ENCODE results near the gene KCTD11.

Gene KCTD11

GRCh38 chr17:7352503-7352889, 534 bp downstream of the KCTD11 start:
- DNase-seq (ENCODE audit: low spot score) = no peak
- no peak for TF ChIP-seq CTCF (IDR thresholded peaks at IDR 0.05; ENCODE audit: extremely low read depth, missing control alignments)

GRCh38 chr17:7352910-7353635, 1.1 kb downstream of the KCTD11 start:
- no peak for TF ChIP-seq CTCF (IDR thresholded peaks at IDR 0.05; ENCODE audit: extremely low read depth, missing control alignments)
- DNase-seq (ENCODE audit: low spot score) = no peak

- TF ChIP-seq CTCF (IDR thresholded peaks at IDR 0.05; ENCODE audit: extremely low read depth, missing control alignments) = no peak
- DNase-seq (ENCODE audit: low spot score) = peak; percentile 42
Measured at GRCh38 chr17:7354262-7354843, 2.4 kb downstream of the KCTD11 start.

- DNase-seq (ENCODE audit: low spot score) = no peak
- TF ChIP-seq CTCF (IDR thresholded peaks at IDR 0.05; ENCODE audit: extremely low read depth, missing control alignments) = no peak
Measured at GRCh38 chr17:7355053-7355452, 3.1 kb downstream of the KCTD11 start, which contains the start of gene TMEM95. Gene TMEM95, plus strand, starts transcription at chr17:7355156. Its CDS starts 49 bp downstream, at chr17:7355205.

GRCh38 chr17:7355573-7355972, 3.6 kb downstream of the KCTD11 start:
- no peak for DNase-seq (ENCODE audit: low spot score)
- no peak for TF ChIP-seq CTCF (IDR thresholded peaks at IDR 0.05; ENCODE audit: extremely low read depth, missing control alignments)

- DNase-seq (ENCODE audit: low spot score) = peak; percentile 86
- TF ChIP-seq CTCF (IDR thresholded peaks at IDR 0.05; ENCODE audit: extremely low read depth, missing control alignments) = peak; percentile 98
Measured at GRCh38 chr17:7356072-7356549, 4.1 kb downstream of the KCTD11 start.

- TF ChIP-seq CTCF (IDR thresholded peaks at IDR 0.05; ENCODE audit: extremely low read depth, missing control alignments) = no peak
- no peak for DNase-seq (ENCODE audit: low spot score)
Measured at GRCh38 chr17:7356756-7357155, 4.8 kb downstream of the KCTD11 start.

All from GM20000 (cell line).